Lower lobe of right lung (tissue), 2 donors: Measurements from ENCODE around the gene DUSP16. TPM values are rescaled to one million over a fixed set of nuclear protein-coding genes. Genes with fewer than 3 reads are reported as not detected.
A peak's percentile ranks its signal among the peaks of the same experiment; 100 is the strongest.

ENCODE experiments used
- ATAC-seq, 2 donors: fragments of 200-7000 bp; cut with Tn5 transposase; one replicate each; pipeline ENCODE4 v1.9.1; 2020 to 2022; ENCODE audit warnings: mild to moderate bottlenecking in 2 of 2, moderate library complexity in 2 of 2
- DNase-seq: peaks from one replicate; pipeline ENCODE4 v3.0.0-alpha.2; 2020
- H3K27ac ChIP-seq: fragments of 200-600 bp; one replicate; pipeline ENCODE4 v1.8.0; 2022
- H3K27me3 ChIP-seq: fragments of 200-600 bp; one replicate; pipeline ENCODE4 v1.8.0; 2022; ENCODE audit warnings: low read depth
- H3K36me3 ChIP-seq: fragments of 200-600 bp; one replicate; pipeline ENCODE4 v1.8.0; 2022; ENCODE audit warnings: mild to moderate bottlenecking
- H3K4me1 ChIP-seq: fragments of 200-600 bp; one replicate; pipeline ENCODE4 v1.8.0; 2022
- H3K4me3 ChIP-seq: fragments of 200-600 bp; one replicate; pipeline ENCODE4 v1.8.0; 2022; ENCODE audit warnings: mild to moderate bottlenecking
- H3K9me3 ChIP-seq: fragments of 200-600 bp; one replicate; pipeline ENCODE4 v1.8.0; 2022
- CTCF ChIP-seq: fragments of 200-600 bp; IDR thresholded peaks from one replicate; pipeline ENCODE4 v1.8.0; 2022; ENCODE audit warnings: antibody characterized with exemption, mild to moderate bottlenecking
- intact Hi-C: fragments of 100-400 bp; cut with DNase I; formaldehyde crosslinking; loops from one replicate; pipeline ENCODE4 v1.11.0; 2022
- total RNA-seq: library from RNA; stranded (reverse); fragmentation: NEBNext Ultra II Directional; extraction: Animal tissue kit (Norgen Biotek cat#: 25700); gene quantifications from one replicate; pipeline ENCODE4 v1.2.1, GENCODE V29; 2021
- donor health status: DM: no; HTN: yes; CAD: no; lungs with severe emphysema.

The DUSP16 gene
- total RNA-seq, 1 donor from 2014 or later = 44.0 TPM

GRCh38 chr12:12508612-12509011 is 54.1 kb downstream of the DUSP16 start:
- intact Hi-C loops = no loop called here
- Histone ChIP-seq H3K27ac (no peak overlapping the region), H3K4me1 (peaks cover 43% of the 10 kb centered on the region), H3K36me3 (no peaks in the 10 kb centered on the region), H3K27me3 (no peaks in the 10 kb centered on the region), H3K4me3 (no peak overlapping the region), H3K9me3 (no peaks in the 10 kb centered on the region)
- ATAC-seq (no peak), DNase-seq (no peak)
- TF ChIP-seq CTCF = no peak

- Histone ChIP-seq H3K4me1 (peaks cover 47% of the 10 kb centered on the region), H3K27ac (peak overlapping the region; percentile 62), H3K9me3 (no peaks in the 10 kb centered on the region), H3K27me3 (no peaks in the 10 kb centered on the region), H3K4me3 (no peak overlapping the region), H3K36me3 (no peaks in the 10 kb centered on the region)
- TF ChIP-seq CTCF = no peak
- ATAC-seq = no peak
- intact Hi-C loops = no loop called here
- no peak for DNase-seq
Observed at GRCh38 chr12:12507121-12507520, 55.5 kb downstream of the DUSP16 start.

- peak; percentile 37 to 38 for ATAC-seq
- Histone ChIP-seq H3K9me3 (no peaks in the 10 kb centered on the region), H3K36me3 (no peaks in the 10 kb centered on the region), H3K27ac (peak overlapping the region; percentile 62), H3K4me1 (peaks cover 42% of the 10 kb centered on the region), H3K27me3 (no peaks in the 10 kb centered on the region), H3K4me3 (peak overlapping the region; percentile 25)
- no peak for DNase-seq
- intact Hi-C loops = no loop called here
- TF ChIP-seq CTCF = no peak
Observed at GRCh38 chr12:12506496-12506890, 56.2 kb downstream of the DUSP16 start.

GRCh38 chr12:12505544-12506495 is 56.8 kb downstream of the DUSP16 start:
- TF ChIP-seq CTCF = no peak
- DNase-seq = no peak
- intact Hi-C loops = no loop called here
- Histone ChIP-seq H3K27me3 (no peaks in the 10 kb centered on the region), H3K4me1 (peaks cover 40% of the 10 kb centered on the region), H3K4me3 (peak overlapping the region; percentile 25), H3K9me3 (no peaks in the 10 kb centered on the region), H3K27ac (peak overlapping the region; percentile 62), H3K36me3 (no peaks in the 10 kb centered on the region)
- peak; percentile 53 to 58 for ATAC-seq

GRCh38 chr12:12503384-12504078 is 59.1 kb downstream of the DUSP16 start:
- ATAC-seq = no peak
- Histone ChIP-seq H3K36me3 (no peaks in the 10 kb centered on the region), H3K4me3 (no peak overlapping the region), H3K9me3 (no peaks in the 10 kb centered on the region), H3K27me3 (no peaks in the 10 kb centered on the region), H3K4me1 (peaks cover 31% of the 10 kb centered on the region), H3K27ac (no peak overlapping the region)
- no peak for TF ChIP-seq CTCF
- DNase-seq = no peak
- intact Hi-C loops = no loop called here
